HG02840 (cell line): Measurements from ENCODE around the gene EEIG1.

Experiments used
- ATAC-seq: cut with Tn5 transposase; IDR thresholded peaks from one replicate; pipeline ENCODE4 v1.9.1; 2021; ENCODE audit warnings: mild to moderate bottlenecking, moderate library complexity, moderate number of reproducible peaks; ENCODE audit not compliant: unreplicated experiment, low FRiP score

EEIG1 gene

DNA sequence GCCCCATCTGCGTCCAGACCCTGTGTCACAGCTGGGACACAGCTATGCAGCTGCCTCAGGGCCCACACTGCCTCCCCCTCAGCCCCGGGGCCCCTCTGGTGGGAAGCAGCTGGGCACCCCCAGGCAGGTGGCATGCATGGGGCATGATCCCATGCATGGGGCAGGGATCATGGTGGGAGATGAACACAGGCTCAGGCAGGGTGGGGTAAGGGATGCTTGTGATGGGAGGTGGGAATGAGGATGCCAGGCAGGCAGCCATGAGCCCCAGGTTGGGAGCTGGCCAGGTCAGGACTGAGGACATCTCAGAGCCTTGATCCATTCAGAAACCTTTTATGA, 19.7 kb downstream of the EEIG1 start:
- ATAC-seq = no peak

DNA sequence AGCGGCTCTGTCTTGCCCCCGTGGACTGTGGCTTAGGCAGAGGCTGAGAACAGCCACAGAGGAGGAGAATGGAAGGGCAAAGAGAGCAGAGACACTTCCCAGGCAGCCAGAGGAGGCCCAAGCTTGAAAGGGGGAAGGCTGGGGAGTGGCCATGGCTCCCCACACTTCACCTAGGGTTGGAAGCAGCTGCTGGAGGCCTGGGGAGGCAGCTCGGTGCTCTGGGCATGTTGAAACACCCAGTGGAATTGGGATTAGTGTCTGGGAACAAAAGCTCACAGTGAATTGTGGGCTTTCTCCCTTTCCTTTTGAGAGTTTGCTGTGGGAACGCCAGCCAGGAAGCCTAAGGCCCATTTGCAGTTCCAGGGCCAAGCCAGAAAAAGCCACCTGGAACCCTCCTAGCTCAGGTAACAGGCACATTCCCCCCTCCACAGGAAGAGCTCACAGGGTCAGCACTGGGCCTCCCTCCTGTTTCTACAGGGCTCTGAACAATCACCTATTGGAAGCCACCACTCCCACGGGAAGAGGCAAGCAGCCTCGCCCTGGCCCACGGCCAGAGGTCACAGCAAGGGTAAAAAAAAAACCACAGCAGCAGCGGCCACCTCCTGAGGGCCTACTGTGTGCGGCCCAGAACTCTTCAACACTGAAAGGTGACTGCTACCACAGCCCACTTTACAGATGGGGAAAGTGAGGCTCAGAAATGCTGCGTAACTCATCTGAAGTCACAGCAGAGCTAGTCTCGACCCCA, 20.2 kb downstream of the EEIG1 start:
- ATAC-seq = no peak

- ATAC-seq = no peak
Measured at GRCh38 chr9:127959841-127960409, 20.9 kb downstream of the EEIG1 start.

GRCh38 chr9:127959398-127959797, 21.4 kb downstream of the EEIG1 start:
- no peak for ATAC-seq

DNA sequence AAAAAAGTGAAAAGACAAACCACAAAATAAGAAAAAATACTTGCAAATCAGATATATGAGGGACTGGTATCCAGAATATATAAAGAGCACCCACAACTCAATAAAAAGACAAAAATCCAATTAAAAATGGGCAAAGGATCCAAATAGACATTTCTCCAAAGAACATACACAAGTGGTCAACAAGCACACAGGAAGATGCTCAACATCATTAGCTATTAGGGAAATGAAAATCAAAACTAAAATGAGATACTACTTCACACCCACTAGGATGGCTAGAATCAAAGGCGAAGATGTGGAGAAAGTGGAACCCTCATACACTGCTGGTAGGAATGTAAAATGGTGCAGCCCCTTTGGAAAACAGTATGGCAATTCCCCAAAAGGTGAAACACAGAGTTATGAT, 22.1 kb downstream of the EEIG1 start:
- no peak for ATAC-seq

DNA sequence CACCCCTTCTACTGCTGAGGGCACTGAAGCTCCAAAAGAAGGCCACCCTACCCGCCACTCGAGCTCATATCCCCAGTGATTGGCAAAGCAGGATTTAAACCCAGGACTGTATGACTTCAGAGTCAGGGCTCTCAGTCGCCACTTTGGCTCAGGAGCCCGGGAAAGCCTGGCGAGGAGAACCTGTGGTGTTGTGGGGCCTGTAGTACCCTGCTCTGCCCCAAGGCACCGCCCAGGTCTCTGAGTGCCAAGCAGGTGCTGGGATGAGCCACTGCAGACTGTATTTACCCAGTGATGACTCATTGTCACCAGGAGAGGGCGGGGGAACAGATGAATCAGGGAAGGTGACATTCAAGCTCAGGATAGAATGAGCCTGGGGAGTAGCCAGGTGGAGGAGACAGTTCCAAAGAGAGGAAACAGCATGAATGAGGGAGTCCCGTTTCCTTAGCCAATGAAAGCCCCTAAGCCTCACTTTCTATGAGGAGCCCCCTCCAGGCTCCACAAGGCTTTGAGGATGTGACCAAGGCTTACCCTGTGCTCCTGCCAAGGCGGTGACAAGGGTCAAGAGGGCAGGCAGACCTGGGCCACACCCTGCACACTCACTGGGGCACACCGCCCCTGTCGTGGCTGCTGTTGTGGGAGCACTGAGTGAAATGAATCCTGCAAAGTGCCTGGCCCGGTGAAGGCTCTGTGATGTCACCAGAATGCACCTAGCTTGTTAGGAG, 25.3 kb downstream of the EEIG1 start:
- ATAC-seq = no peak

DNA sequence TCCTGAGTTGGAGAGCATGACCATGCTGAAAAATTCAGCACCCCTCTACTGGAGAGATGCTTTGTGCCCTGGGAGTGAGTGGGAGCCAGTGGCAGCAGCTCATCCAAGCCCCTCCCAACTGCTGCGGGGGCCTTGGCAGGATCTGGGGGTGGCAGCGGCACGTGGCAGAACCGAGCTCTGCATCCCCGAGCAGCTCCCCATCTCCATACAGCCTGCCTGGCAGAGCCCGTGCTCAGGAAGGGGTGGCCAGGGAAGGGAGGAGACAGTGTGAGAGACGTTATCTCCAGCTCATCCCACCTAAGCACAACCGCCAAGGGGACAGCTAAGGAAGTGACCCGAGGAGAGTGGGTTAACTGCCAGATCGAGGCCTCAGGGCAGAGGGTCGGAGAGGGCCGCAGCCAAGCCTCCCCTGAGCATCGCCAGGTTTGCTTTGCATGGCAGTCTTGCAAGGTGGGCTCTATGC, 25.9 kb downstream of the EEIG1 start:
- ATAC-seq = no peak

GRCh38 chr9:127953768-127954505, 26.9 kb downstream of the EEIG1 start:
- no peak for ATAC-seq

- no peak for ATAC-seq
Measured at GRCh38 chr9:127953154-127953553, 27.6 kb downstream of the EEIG1 start.

GRCh38 chr9:127950513-127951289, 30.1 kb downstream of the EEIG1 start:
- no peak for ATAC-seq

DNA sequence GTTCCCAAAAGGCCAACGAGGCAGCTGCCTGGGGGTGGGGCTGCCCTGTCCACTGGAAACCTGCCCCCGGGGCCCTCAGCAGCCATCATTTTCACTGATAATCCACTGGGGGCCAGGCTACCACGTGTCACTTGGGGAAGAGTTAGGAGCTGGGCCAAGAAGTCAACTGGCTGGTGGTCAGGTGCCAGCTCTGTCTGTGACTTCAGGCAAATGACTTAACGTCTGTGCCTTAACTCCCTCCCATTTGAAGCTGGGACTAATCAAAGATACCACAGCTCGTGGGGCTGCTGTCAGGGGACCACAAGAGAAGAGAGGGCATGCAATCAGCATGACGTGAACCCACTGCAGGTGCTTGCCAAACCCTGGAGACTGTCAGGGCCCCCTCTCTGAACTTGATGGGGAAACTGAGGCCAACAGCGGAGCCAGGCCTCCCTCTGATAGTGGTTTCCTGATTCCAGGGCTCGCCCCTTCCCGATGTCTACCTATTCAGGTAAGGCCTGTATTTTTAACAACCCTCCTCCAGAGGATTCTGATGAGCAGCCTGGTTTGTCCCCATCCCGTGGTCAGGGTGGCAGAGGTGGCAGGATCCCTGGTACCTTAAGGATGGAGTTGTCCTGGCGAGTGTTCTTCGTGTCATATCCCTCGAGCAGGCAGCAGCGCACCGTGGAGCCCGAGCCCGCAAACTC, 30.8 kb downstream of the EEIG1 start:
- ATAC-seq = no peak

- ATAC-seq = no peak
Measured at GRCh38 chr9:127947841-127948710, 32.7 kb downstream of the EEIG1 start.

- ATAC-seq = no peak
Measured at GRCh38 chr9:127946728-127947127, 34.1 kb downstream of the EEIG1 start.

- ATAC-seq = no peak
Measured at GRCh38 chr9:127945942-127946341, 34.8 kb downstream of the EEIG1 start.

DNA sequence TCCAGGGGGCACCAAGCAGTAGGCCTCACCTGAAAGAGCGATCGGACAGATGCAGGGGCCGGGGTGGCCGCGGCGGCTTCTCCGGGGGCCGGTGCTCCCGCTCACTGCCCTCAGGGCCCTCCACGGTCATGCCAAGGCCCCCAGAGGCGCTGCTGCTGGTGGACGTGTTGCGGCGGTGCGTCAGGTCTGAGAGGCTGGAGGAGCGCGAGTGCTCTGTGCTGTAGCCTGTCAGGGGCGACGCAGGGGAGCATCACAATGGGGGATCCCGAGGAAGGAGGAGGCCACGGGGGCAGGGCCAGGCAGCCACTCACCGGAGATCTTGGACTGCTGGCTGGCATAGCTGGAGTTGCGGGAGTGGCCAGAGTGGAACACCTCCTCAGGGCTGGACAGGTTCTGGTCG, 35.5 kb downstream of the EEIG1 start:
- no peak for ATAC-seq

GRCh38 chr9:127944586-127945218, 36.1 kb downstream of the EEIG1 start:
- no peak for ATAC-seq

DNA sequence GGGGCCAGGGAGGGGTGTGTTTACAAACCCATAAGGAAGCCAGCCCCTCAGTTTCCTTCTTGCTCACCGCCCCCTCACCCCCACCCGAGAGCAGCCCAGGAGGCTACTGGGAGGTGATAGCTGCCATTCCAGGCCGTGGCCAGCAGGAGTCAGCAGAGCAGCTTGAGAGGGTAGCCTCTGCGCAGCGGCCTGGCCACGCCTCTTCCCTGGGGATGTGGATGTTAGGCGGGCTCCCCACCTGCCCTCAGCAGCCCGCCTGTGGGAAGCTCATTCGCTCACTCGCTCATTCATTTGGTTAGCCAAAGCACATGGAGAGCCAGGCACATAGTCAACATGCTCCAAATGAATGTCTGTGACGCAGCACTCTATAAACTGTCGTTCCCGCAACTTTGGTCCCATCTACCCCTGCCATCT, 37.1 kb downstream of the EEIG1 start:
- no peak for ATAC-seq

GRCh38 chr9:127943011-127943662, 37.7 kb downstream of the EEIG1 start:
- no peak for ATAC-seq
